ENCODE measurements around the gene HRK. TPM values are rescaled to one million over a fixed set of nuclear protein-coding genes. Genes with fewer than 3 reads are reported as not detected.

The HRK gene
- total and polyA plus RNA-seq, 2 of the 13 experiments (the other 11 are each of a cell fraction or from before 2014, with no cell fraction given): 0.02 TPM; not detected in 1

GRCh38 chr12:116897476-116897875 is 16.2 kb upstream of the HRK start (continued):
- TF ChIP-seq, protein P1, sequence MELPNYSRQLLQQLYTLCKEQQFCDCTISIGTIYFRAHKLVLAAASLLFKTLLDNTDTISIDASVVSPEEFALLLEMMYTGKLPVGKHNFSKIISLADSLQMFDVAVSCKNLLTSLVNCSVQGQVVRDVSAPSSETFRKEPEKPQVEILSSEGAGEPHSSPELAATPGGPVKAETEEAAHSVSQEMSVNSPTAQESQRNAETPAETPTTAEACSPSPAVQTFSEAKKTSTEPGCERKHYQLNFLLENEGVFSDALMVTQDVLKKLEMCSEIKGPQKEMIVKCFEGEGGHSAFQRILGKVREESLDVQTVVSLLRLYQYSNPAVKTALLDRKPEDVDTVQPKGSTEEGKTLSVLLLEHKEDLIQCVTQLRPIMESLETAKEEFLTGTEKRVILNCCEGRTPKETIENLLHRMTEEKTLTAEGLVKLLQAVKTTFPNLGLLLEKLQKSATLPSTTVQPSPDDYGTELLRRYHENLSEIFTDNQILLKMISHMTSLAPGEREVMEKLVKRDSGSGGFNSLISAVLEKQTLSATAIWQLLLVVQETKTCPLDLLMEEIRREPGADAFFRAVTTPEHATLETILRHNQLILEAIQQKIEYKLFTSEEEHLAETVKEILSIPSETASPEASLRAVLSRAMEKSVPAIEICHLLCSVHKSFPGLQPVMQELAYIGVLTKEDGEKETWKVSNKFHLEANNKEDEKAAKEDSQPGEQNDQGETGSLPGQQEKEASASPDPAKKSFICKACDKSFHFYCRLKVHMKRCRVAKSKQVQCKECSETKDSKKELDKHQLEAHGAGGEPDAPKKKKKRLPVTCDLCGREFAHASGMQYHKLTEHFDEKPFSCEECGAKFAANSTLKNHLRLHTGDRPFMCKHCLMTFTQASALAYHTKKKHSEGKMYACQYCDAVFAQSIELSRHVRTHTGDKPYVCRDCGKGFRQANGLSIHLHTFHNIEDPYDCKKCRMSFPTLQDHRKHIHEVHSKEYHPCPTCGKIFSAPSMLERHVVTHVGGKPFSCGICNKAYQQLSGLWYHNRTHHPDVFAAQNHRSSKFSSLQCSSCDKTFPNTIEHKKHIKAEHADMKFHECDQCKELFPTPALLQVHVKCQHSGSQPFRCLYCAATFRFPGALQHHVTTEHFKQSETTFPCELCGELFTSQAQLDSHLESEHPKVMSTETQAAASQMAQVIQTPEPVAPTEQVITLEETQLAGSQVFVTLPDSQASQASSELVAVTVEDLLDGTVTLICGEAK (IDR thresholded peaks at IDR 0.05): no peak
- TF ChIP-seq, protein P1 (CRISPR knock-in tag; IDR thresholded peaks at IDR 0.05): no peak
- no peak for TF ChIP-seq ZBTB8A (CRISPR knock-in tag; IDR thresholded peaks at IDR 0.05; ENCODE audit: borderline replicate concordance, low read depth)

DNA sequence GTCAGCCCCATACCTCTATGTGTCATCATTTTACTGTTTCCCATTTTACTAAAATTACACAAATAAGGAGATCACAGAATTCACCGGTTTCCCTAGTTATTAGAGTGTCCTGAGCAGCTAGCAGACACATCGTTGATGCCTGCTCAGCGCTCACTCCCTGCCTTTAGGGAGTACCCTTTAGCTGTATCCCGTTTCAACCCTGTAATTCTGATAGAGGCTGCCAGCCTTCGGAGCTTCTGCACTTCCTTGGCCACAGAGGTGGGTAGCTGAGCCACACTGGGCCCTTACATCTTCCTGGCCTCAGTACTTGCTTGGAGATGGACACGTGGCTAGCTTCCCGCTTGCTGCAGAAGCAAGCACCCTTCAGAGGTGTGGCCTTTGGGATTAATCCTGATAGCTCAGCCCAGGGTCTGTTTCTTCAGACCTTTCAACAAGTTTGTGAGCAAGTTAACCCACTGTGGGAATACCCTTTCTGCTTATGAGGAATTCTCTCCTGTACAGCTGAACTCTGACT is 15.2 kb upstream of the HRK start:
- H3K27ac ChIP-seq (ENCODE audit: extremely low read length, insufficient read depth, low read length): no peak overlapping the region
- peaks cover 0 to 5% of the 10 kb centered on the region in 2 experiments; a peak in 2 of 5 replicates for H3K27me3 ChIP-seq (ENCODE audit: control insufficient read depth in 1 of 2, insufficient read depth in 2 of 2, low read length in 2 of 2)
- in situ Hi-C loops (cut with HindIII; ENCODE audit: extremely low pct_ligation_motif_present, low pct_unique_long_range_greater_than_20kb): no loop called here
- H3K9ac ChIP-seq (ENCODE audit: insufficient read depth, low read depth, low read length): no peak overlapping the region
- no peak for ATAC-seq
- ChIA-PET POLR2A (interaction anchor here (1.0 kb wide), 1 partner anchor 12 kb away, joined by 3 read pairs; no protein-coding TSS in a partner anchor), CTCF (ENCODE audit: low intra/inter-chr PET ratio, low total read pairs) (no interaction called here)
- FAIRE-seq: no peak
- H3K4me2 ChIP-seq (ENCODE audit: low read depth, low read length): no peak overlapping the region
- no peaks in the 10 kb centered on the region for H3K79me2 ChIP-seq (ENCODE audit: insufficient read depth, low read length)
- no peak overlapping the region for H2AFZ ChIP-seq (ENCODE audit: low read length)
- no peaks in the 10 kb centered on the region for H3K4me1 ChIP-seq (ENCODE audit: insufficient read depth, low read length)
- no peak overlapping the region for H3K4me3 ChIP-seq (replicated peaks in 1 of 3; ENCODE audit: insufficient read depth in 1 of 3, low read depth in 2 of 3, low read length in 3 of 3)
- no peaks in the 10 kb centered on the region for H3K9me3 ChIP-seq (ENCODE audit: low read length)
- DNase-seq (ENCODE audit: low spot score): no peak
- no peaks in the 10 kb centered on the region for H4K20me1 ChIP-seq (ENCODE audit: insufficient read depth, low read length)
- WGBS (ENCODE audit: low lambda C conversion rate): 18% methylated on average over 6 of the region's 7 CpGs
- intact Hi-C loops (cut with micrococcal nuclease; ENCODE audit: unreplicated experiment): no loop called here
- no peaks in the 10 kb centered on the region for H3K36me3 ChIP-seq (replicated peaks in 1 of 2; ENCODE audit: control insufficient read depth in 1 of 2, insufficient read depth in 2 of 2, low read length in 2 of 2)
- no TSS peak for BruUV-seq (replicated peaks)
- TF ChIP-seq NPAS2 (CRISPR knock-in tag; IDR thresholded peaks at IDR 0.05; ENCODE audit: borderline replicate concordance) (no peak), AHDC1 (CRISPR knock-in tag; IDR thresholded peaks at IDR 0.05; ENCODE audit: borderline replicate concordance) (no peak)
- TF ChIP-seq, protein P2, sequence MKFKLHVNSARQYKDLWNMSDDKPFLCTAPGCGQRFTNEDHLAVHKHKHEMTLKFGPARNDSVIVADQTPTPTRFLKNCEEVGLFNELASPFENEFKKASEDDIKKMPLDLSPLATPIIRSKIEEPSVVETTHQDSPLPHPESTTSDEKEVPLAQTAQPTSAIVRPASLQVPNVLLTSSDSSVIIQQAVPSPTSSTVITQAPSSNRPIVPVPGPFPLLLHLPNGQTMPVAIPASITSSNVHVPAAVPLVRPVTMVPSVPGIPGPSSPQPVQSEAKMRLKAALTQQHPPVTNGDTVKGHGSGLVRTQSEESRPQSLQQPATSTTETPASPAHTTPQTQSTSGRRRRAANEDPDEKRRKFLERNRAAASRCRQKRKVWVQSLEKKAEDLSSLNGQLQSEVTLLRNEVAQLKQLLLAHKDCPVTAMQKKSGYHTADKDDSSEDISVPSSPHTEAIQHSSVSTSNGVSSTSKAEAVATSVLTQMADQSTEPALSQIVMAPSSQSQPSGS (CRISPR knock-in tag; IDR thresholded peaks at IDR 0.05): no peak
